Pancreas (tissue), 10 donors: ENCODE results near the gene BEST1. TPM values are rescaled to one million over a fixed set of nuclear protein-coding genes. Genes with fewer than 3 reads are reported as not detected.

Source experiments
- ATAC-seq, 4 donors: fragments of 200-7000 bp; cut with Tn5 transposase; one replicate each; pipeline versions ENCODE4 v1.8.0 to v1.9.1; 2020; ENCODE audit warnings: mild to moderate bottlenecking in 4 of 4, moderate library complexity in 4 of 4
- DNase-seq, 6 donors: peaks; one replicate each; pipeline ENCODE4 v3.0.0-alpha.2; 2020
- FAIRE-seq: peaks from 2 replicates; lab custom pipeline; 2012; peaks lifted over from hg19 to GRCh38; lab: Jason Lieb, UNC
- H3K27ac ChIP-seq, 4 donors: fragments of 200-600 bp; sonication (generic); 1 replicate in 3 of 4; 2 replicates in 1 of 4; pipeline versions ENCODE4 v1.5.0 to v1.8.0; 2020
- H3K27me3 ChIP-seq, 4 donors: fragments of 200-600 bp; one replicate each; pipeline ENCODE4 v1.8.0; 2021
- H3K36me3 ChIP-seq, 3 donors: fragments of 200-600 bp; sonication (generic) in 1 of 3; one replicate each; pipeline versions ENCODE4 v1.5.0 to v1.8.0; 2020 to 2021
- H3K4me1 ChIP-seq, 3 donors: fragments of 200-600 bp; one replicate each; pipeline ENCODE4 v1.8.0; 2021
- H3K4me3 ChIP-seq, 4 donors: fragments of 200-600 bp; sonication (generic) in 2 of 4; one replicate each; pipeline versions ENCODE4 v1.5.0 to v1.8.0; 2020 to 2021
- H3K9me3 ChIP-seq, 4 donors: fragments of 200-600 bp; one replicate each; pipeline ENCODE4 v1.8.0; 2021
- CTCF ChIP-seq, 4 donors: fragments of 200-600 bp; sonication (generic) in 3 of 4; IDR thresholded peaks; one replicate each; pipeline versions ENCODE4 v1.5.0 to v1.8.0; 2021; ENCODE audit warnings: antibody characterized with exemption in 4 of 4
- WGBS, 2 donors: extraction: QIAGEN DNeasy Blood & Tissue Kit; methylation state at CpG; one replicate each; pipeline ENCODE4 v1.1.7; 2013; 5-methylcytosine and 5-hydroxymethylcytosine counted together
- intact Hi-C, 3 donors: fragments of 100-400 bp; cut with DNase I; formaldehyde crosslinking; loops; one replicate each; pipeline versions ENCODE4 v1.11.1 to v1.14.2; 2022
- polyA plus RNA-seq, 2 donors: library from polyadenylated mRNA; stranded (reverse); fragments of 200-250 nt; gene quantifications; one replicate each; pipeline ENCODE4 v1.2.3, GENCODE V29; 2013
- total RNA-seq, 6 donors: library from RNA; stranded (reverse); fragmentation: NEBNext Ultra II Directional in 4 of 6; extraction: Animal tissue kit (Norgen Biotek cat#: 25700) in 4 of 6; gene quantifications; one replicate each; pipeline versions ENCODE4 v1.2.1 to v1.2.4, GENCODE V29; 2021 to 2023
- donor health status: healthy with polysubstance abuse.
- donor health status: DM: no; HTN: no; CAD: no; lungs with moderate emphysema.
- donor health status: DM: no; HTN: no; CAD: no.
- donor health status: control.
- donor health status: control.
- donor health status: Bipolar disorder and iron deficiency.
- donor health status: DM: yes; HTN: yes; CAD: no.
- donor health status: DM: no; HTN: no; CAD: no.
- donor health status: DM: no; HTN: no; CAD: no.
- donor health status: DM: yes; HTN: yes; CAD: no.

BEST1 gene
- total RNA-seq: 1 to 10 TPM in 3 of 6 donors, under 1 TPM in 3; 0.43 to 2.4 (median 0.98) TPM
- polyA plus RNA-seq: 1 to 10 TPM; 1.2 to 1.7 TPM

- TF ChIP-seq CTCF (IDR thresholded peaks at IDR 0.05): no peak
- Histone ChIP-seq H3K36me3 (no peaks in the 10 kb centered on the region), H3K9me3 (no peaks in the 10 kb centered on the region), H3K27ac (peak within 1 kb of the TSS in 2 of 4 donors; percentile 37 to 47), H3K4me3 (no peak within 1 kb of the TSS), H3K27me3 (no peaks in the 10 kb centered on the region), H3K4me1 (peaks cover 11 to 18% (median 17%) of the 10 kb centered on the region in 3 donors)
- DNase-seq (peak in 1 of 6 donors; percentile 32), ATAC-seq (no peak), FAIRE-seq (no peak)
- 87% methylated on average over 8 of the region's 8 CpGs for WGBS, 2 donors
- intact Hi-C loops: loop anchor here in 2 of 3 donors (10.0 kb wide), 2 partner anchors 105 to 145 kb away; no protein-coding TSS in a partner anchor
These were observed at the start of gene BEST1 for GRCh38 chr11:61950035-61950547. Gene BEST1, plus strand, starts transcription at chr11:61950351. Its CDS starts 1,456 bp downstream, at chr11:61951807.

- Histone ChIP-seq H3K27me3 (no peaks in the 10 kb centered on the region), H3K4me3 (no peak overlapping the region), H3K36me3 (no peaks in the 10 kb centered on the region), H3K4me1 (no peaks in the 10 kb centered on the region), H3K27ac (no peak overlapping the region), H3K9me3 (no peaks in the 10 kb centered on the region)
- intact Hi-C loops: loop anchor here in 1 of 3 donors (10.0 kb wide), 1 partner anchor 163 kb away; no protein-coding TSS in a partner anchor
- no peak for TF ChIP-seq CTCF (IDR thresholded peaks at IDR 0.05)
- no peak for FAIRE-seq
- DNase-seq: peak in 1 of 6 donors; percentile 34
- 85% methylated on average over 10 of the region's 10 CpGs for WGBS, 2 donors
- no peak for ATAC-seq
These were observed 48.8 kb upstream of the BEST1 start for GRCh38 chr11:61901397-61901796.

- H3K4me1 ChIP-seq: no peaks in the 10 kb centered on the region
- FAIRE-seq: no peak
- no peak overlapping the region for H3K4me3 ChIP-seq
- TF ChIP-seq CTCF (IDR thresholded peaks at IDR 0.05): no peak
- no peaks in the 10 kb centered on the region for H3K36me3 ChIP-seq
- intact Hi-C loops: loop anchor here in 1 of 3 donors (10.0 kb wide), 1 partner anchor 162 kb away; no protein-coding TSS in a partner anchor
- no peak for ATAC-seq
- no peak overlapping the region for H3K27ac ChIP-seq
- peak in 1 of 6 donors; percentile 41 for DNase-seq
- no peaks in the 10 kb centered on the region for H3K9me3 ChIP-seq
- WGBS, 2 donors: 91 to 95% methylated on average over 11 of the region's 11 CpGs
- H3K27me3 ChIP-seq: no peaks in the 10 kb centered on the region
These were observed 47.8 kb upstream of the BEST1 start for GRCh38 chr11:61902313-61902712.

- H3K36me3 ChIP-seq: no peaks in the 10 kb centered on the region
- 91 to 98% methylated on average over 3 of the region's 3 CpGs for WGBS, 2 donors
- TF ChIP-seq CTCF (IDR thresholded peaks at IDR 0.05): no peak
- no peaks in the 10 kb centered on the region for H3K9me3 ChIP-seq
- H3K27ac ChIP-seq: no peak overlapping the region
- peak overlapping the region in 2 of 4 donors; percentile 19 to 44 for H3K4me3 ChIP-seq
- no peak for DNase-seq
- H3K4me1 ChIP-seq: no peaks in the 10 kb centered on the region
- no peak for FAIRE-seq
- no peak for ATAC-seq
- intact Hi-C loops: loop anchor here in 1 of 3 donors (10.0 kb wide), 1 partner anchor 161 kb away; no protein-coding TSS in a partner anchor
- H3K27me3 ChIP-seq: no peaks in the 10 kb centered on the region
These were observed 46.3 kb upstream of the BEST1 start for GRCh38 chr11:61903845-61904244.

GRCh38 chr11:61904539-61905048 lies 45.6 kb upstream of the BEST1 start:
- WGBS, 2 donors: 34 to 45% methylated on average over 19 of the region's 19 CpGs
- FAIRE-seq: no peak
- peak overlapping the region in 2 of 4 donors; percentile 40 to 52 for H3K27ac ChIP-seq

More at GRCh38 chr11:61904539-61905048, 45.6 kb upstream of the BEST1 start:
- TF ChIP-seq CTCF (IDR thresholded peaks at IDR 0.05): no peak
- Histone ChIP-seq H3K9me3 (no peaks in the 10 kb centered on the region), H3K36me3 (no peaks in the 10 kb centered on the region), H3K27me3 (no peaks in the 10 kb centered on the region), H3K4me1 (no peaks in the 10 kb centered on the region), H3K4me3 (peak overlapping the region in 3 of 4 donors; percentile 8 to 44 (median 19))
- ATAC-seq (peak; percentile 92 to 98 (median 96)), DNase-seq (peak; percentile 81 to 92 (median 84))
- intact Hi-C loops: loop anchor here in 1 of 3 donors (10.0 kb wide), 1 partner anchor 160 kb away; no protein-coding TSS in a partner anchor
